Middle frontal gyrus (tissue), 1 donor: Measurements from ENCODE around the gene CDO1.
A peak's percentile ranks its signal among the peaks of the same experiment; 100 is the strongest.
"Not testable (repeated sequence)": the region's sequence is repeated elsewhere in the genome, so short reads cannot be mapped to it uniquely, and the experiment has no call there.

Source experiments
- DNase-seq: peaks from one replicate; pipeline ENCODE4 v3.0.0-alpha.2; 2015; ENCODE audit warnings: low spot score; ENCODE audit errors: extremely low spot score

CDO1 gene

DNA sequence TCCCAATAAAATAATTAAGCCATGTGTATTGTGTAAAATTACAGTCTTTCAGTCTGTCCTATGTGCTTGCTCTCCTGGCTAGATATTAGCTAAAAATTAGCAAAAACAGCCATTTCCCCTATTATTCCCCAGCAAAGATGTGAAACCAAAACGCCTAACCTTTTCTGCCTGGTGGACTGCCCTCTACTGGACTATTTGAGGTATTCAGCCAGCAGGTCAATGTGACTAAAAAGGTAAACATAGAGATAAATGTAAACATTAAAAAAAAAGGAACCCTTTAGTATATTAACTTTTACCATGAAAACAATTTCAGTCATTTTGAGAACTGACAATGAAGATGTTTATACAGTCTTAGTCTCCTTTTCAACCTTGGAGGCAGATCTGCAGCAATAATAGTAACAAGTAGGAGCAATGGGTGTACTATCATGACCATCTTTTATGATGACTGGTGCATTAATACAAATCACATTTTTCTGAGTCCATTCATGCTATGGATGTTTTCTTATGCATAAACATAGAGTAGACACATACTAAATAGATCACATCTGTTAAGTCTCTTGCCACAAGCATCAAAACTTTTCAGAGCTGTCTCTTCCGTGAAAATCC, 14.8 kb upstream of the CDO1 start:
- DNase-seq = peak; percentile 56

DNA sequence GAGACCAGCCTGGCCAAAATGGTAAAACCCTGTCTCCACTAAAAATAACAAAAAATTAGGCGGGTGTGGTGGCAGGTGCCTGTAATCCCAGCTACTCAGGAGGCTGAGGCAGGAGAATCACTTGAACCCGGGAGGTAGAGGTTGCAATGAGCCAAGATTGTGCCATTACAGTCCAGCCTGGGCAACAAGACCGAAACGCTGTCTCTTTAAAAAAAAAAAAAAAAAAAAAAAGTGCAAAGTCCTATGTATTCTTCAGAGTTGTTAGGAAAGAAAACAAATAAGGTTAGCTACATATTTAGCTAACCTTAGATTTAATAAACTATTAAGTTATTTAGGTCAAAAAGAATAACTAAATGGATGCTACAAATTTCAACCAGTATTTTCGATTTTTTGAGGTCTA, 13.5 kb upstream of the CDO1 start:
- no peak for DNase-seq

DNA sequence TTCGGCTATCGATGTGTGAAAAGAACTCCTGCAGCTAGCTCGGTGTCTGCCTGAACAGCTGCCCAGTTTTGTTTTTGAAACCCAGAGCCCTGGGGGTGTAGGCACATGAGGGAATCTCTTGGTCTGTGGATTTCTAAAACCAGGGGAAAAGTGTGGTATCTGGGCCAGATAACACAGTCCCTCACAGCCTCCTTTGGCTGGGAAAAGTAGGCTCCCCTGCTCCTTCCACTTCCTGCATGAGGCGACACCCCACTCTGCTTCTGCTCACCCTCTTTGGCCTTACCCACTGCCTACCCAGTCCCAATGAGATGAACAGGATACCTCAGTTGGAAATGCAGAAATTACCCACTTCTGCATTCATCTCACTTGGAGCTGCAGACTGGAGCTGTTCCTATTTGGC, 9.5 kb upstream of the CDO1 start:
- DNase-seq = no peak

DNA sequence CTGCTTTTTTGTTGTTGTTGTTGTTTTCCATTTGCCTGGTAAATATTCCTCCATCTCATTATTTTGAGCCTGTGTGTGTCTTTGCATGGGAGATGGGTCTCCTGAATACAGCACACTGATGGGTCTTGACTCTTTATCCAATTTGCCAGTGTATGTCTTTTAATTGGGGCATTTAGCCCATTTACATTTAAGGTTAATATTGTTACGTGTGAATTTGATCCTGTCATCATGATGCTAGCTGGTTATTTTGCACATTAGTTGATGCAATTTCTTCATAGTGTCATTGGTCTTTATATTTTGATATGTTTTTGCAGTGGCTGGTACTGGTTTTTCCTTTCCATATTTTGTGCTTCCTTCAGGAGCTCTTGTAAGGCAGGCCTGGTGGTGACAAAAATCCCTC, 8.5 kb upstream of the CDO1 start:
- DNase-seq = not testable (repeated sequence)

DNA sequence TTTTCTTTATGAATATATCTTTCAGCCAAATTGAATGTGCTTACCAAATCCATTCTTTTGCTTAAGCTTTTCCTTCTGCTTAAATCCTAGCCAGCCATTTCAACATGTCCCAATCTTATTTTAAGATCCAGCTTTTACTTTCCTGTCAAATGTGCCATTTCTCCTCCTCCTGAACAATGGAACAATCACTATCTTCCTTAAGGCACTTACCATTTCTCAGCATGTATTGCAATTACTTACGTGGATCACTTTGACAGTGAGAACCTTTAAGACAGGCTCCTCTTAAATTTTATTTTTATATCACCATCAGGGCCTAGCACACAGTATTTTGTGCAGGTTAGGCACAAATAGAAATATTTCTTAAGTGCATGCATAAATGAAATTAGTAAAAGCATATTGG, 4.4 kb upstream of the CDO1 start:
- DNase-seq = no peak

DNA sequence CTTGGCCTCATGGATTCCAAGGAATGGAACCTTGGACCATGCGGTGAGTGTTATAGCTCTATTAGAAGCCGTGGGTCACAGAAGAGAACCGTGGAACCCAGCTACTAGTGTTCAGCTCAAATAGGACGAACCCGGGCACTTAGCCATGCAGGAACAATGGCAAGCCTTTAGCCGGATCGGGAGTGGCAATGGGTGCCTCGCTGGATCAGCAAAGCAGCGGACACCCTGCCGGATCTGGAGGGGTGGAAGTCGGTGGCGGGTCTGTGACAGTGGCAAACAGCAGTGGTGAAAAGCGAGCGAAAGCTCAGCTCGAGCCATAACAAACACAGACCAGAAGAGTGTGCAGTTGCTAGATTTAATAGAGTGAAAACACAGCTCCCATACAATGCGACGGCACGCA, 2.4 kb upstream of the CDO1 start:
- DNase-seq = no peak

DNA sequence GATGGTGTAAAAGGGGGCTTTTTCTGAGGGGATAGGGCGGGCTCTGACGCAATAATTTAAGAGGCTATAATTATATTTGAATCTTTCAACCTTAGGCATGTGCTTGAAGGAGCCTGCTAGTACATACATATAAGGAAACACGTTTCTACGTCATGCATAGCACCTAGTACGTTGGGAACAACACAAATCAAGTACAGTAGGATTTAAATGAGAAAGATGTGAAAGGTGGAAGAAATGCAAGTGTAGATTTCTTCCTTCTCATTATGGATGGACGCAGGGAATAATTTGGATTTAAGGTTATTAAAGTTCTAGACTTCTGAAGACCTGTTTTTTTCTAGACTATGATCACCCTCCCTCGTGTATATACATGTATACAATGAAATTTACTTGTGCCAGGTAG, 927 bp upstream of the CDO1 start:
- DNase-seq = no peak

DNA sequence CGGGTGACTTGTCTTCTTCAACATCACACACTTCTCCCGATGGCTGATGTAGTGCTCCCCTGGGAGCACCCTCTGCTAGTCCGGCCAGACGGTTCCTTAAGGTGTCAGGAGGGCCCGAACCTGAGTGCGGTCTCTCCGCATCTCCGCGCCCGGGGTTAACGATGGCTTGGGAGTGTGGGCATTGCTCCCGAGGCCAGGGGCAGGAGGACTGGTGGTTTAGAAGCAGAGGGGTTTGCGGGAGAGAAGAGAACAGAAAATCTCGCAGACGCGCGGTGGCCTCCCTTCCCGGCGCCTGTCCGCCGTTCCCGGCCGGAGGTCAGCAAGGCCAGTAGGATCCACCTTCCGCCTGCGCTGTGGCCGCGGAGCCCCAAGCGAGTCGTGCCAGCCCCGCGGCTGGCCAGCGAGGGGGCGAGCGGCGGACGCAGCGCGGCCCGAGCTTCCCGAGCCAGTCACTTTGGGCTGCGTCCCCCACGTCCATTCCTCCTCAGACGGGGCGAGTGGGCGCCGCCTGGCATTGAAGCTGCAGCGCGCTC, 700 bp downstream of the CDO1 start:
- DNase-seq = no peak

DNA sequence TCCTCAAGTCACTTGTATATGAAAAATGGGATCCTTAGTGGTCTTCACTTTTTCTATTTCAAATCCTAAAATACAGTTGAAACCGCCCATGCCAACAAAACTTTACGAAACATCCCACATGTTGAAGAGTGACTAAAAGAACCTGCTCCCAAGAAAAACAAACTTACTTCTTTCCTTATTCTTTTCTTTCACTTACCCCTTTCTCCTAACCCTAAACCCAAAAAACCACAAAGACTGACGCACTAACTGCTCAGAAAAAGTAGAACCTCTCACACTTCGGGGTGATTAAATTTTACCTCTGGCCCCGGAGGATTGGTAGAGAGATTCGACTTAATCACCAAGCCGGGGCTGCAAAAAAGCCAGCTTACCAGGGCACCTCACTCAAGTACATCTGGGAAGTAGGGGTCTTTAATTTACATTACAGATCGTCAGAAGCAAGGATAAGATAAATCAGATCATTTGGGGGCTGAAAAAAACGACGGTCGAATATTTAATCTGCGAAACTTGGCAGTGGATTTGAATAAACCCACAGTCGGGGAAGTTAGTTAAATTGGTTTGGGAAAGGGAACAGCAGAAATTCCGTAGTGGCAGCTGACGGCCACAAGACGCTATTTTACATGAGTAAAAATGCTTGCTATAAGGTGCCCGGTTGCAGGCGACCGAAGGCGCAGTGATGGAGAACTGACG, 1.3 kb downstream of the CDO1 start:
- DNase-seq = no peak

DNA sequence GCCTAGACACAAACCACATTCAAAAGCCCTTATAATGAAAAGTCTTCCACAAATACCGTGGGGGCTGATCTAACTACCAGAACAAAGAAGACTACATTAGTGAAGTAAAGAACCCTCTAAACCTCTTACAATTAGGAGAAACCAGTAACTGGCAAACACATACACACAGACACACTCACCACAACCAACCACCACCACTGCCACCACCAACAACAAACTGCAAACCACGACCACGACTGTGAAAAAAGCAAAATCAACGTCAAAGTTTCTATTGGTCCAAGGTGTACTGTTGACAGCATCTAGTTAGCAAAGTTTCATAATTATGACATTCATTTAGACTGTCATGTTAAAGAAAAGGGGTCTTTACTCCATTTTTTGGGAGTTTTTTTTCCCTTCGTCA, 2.7 kb downstream of the CDO1 start:
- no peak for DNase-seq

DNA sequence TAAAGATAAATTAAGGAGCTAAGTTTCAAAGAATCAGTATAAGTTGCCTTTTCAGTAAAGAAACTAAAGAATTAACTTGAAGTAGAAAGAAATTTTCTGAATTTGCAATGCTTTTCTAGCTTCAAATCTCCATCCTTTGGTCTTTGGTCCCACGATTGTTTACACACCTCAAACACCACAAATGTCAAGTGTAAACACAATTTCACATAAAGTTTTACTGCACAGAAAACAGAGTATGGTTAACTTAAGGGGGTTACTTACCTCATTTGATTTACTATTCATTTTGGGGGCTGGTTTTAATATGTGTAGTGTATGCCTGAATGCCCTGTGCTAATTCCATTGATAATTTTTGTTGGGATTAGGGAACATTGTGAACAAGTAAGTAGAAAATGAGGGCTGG, 4.1 kb downstream of the CDO1 start:
- DNase-seq = no peak

DNA sequence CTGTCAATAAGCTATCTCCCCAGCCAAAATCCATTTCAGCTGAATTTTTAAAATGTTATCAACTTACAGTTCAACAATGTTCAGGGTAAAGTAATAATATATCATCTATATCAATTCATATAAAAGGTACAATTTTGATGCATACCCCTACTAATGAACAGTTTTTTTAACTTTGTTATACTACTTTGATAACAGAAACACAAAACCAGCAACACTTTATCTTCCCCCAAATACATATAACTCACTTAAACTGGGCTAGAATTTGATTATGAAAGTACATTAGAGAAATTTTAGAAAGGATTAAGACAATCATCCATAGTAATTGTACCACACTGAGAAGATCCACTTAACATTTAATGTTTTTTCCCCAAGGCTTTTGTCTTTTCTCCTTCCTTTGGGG, 5.1 kb downstream of the CDO1 start:
- no peak for DNase-seq

DNA sequence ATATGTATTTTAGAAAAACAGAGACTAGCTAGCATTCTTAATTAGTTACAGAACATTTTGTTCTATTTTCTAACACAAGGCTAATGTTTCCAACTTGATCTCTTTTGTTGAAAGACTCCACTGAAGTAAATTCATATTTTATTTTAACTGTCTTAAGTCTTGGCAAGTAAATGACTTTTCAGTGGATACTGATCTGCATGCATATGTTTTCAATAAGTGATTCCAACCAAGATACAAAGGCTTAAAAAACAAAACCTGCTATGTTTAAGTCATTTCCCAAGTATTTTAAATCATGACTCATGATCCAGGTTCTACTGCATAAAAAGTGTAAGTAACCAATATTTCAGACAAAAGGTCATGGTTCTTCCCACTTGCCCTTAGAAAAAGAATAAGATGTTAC, 5.7 kb downstream of the CDO1 start:
- DNase-seq = no peak

DNA sequence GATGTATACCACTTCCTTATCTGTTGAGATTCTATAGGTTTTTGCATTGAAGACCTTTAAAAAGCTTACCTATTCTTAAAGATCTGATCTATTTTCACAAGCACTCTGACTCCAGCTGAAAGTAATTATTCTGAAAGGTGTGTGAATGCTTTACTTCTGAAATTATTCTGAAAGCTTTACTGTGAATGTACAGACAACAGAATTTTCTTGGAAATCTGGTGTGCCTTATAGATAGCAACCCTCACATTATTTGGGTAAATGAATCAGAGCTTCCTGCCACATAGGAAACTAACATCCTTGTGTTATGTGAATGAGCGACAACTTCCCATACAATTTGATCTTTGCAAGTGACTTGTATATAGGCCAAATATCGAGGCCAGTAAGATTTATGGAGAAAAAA, 6.5 kb downstream of the CDO1 start:
- no peak for DNase-seq

DNA sequence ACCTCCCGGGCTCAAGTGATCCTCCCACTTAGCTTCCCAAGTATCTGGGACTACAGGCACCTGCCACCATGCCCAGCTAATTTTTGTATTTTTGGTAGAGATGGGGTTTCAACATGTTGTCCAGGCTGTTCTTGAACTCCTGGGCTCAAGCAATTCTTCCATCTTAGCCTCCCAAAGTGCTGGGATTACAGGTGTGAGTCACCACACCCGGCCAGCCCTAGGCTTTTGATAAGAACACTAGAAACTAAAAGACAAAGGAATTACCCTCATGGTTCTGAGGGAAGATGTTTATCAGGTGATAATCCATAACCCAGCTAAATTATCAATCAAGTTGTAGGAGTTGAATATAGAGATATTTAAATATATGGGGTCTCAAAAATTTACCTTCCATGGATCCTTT, 8.4 kb downstream of the CDO1 start:
- not testable (repeated sequence) for DNase-seq

DNA sequence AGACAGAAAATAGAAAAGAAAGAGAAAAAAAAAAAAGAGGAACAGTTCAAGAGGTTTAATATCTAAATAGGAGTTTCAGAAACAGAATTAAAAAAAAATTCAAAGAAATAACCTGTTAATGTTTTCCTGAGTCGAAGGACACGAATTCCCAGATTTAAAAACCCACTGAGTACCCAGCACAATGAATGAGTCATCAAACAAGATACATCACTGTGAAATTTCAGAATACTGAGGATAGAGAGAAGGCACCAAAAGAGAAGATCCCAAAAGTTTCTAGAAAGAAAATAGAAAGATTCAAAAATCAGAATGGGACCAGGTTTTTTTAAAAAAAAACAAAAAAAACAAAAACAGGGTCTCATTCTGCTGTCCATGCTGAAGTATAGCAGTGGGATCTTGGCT, 8.8 kb downstream of the CDO1 start:
- DNase-seq = no peak

DNA sequence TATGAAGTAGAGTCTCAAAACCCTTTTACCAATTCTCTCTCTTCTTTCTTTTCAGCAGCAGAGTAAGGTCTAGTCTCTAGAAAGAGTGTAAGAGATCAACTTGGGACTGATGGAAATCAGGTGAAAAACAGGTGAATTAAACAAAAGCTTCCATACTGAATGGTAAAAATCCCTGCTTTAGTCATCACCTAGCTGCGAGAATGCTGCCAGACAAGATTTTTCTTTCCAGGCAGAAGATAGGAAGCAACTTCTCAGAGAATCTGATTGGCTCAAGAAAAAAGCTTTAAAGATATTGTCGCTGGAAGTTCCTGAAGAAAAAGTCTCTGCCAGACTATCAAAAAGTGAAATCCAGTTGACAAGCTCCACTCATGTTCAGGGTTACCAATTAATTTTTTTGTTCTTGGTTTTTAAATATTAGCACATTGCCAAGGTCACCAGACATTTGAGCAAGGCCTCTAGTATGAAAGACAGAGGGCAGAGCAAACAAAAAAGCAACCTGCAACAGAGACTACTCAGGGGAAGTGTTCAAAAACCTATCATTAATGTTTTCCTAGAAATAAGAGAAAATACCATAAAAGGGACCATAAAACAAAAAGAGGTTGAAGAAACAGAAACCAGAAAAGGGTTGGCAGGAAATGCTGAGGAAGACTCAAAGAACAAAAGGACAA, 9.3 kb downstream of the CDO1 start:
- DNase-seq = no peak

DNA sequence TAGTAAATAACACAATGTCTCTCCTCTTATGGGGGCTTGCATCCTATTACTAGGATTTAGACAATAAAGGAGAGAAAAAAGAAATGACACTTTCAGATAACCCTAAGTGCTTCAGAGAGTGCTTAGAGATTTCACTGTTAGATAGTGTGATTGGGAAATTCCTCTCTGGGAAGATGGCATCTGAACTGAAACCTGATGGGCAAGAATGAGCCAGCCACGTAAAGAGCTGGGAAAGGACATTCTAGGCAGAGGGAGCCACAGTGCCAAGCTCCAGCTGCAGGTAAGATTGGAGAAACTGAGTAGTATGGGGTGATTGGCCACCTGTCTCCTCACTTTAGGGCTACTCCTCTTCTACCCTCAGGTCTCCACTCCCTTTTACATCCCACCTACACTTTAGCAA, 14.5 kb downstream of the CDO1 start:
- no peak for DNase-seq

DNA sequence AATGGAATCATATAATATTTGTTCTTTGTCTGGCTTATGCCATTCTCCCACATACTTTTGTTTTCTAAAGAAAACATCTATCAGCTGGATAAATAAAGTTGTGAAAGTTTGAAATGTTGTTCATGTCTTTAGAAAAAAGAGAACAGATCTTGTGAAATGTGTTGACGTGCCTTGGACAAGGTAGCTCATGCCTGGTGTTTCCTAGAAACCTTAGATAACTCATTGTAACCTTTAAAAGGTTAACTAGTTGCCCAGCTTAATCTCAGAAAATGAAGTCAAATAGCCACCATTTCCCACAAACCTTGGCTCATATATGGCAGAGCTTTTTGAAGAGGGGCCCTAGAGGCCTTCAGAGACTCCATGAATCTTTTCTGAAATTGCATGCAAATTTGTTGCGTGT, 15.3 kb downstream of the CDO1 start:
- no peak for DNase-seq

DNA sequence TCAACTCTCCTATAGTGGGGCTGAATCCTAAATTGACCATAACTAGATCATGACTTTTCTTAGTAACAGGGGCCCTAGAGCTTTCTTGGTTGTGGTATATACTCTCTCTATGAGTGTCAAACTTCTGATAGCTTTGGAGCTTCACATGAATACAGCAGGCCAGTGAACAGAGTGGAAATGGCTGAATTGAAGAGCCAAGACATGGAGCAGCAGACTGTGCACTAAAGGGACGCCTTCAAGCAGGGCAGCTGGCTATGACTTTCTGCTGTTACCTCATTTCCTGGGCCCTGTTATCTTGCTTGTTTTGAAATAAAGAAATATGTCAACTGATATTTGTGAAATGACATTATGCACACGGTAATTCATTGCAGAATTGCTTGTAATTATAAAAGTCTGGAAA, 16.4 kb downstream of the CDO1 start:
- no peak for DNase-seq

DNA sequence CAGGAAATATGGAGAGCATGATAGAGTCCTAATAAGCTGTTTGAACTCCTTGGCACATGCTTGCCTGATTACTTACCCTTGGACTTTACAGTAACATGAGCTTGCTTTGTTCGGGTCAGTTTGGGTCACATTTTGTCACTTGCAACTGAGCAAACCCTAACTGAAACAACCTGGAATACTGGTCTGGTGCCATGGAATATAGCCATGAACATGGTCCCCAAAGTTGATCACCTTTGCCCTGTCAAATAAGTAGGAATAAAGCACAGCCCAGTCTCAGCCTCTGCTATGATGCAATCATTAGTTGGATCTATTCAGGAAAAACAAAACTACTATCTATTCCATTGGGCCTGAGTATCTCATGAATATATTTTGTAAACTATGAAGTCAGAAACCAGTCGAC, 18.2 kb downstream of the CDO1 start:
- DNase-seq = no peak

DNA sequence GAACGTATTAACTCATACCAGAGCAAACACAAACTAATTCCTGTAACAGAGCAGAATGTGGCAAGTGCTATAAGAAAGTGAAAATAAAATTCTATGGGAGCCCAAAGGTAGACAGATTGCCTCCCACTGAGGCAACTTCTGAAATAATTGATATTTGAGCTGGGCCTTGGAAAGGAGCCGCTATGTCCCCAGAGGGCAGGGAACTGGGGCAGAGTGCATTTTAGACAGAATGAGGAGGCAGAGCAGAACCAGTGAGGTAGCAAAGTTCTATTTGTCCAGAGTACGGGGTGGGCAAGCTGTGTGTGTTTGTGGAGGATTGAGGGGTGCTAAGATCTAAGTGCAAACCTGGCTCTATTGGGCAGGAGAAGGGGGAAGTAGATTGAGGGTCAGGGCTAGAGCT, 19.8 kb downstream of the CDO1 start:
- no peak for DNase-seq

DNA sequence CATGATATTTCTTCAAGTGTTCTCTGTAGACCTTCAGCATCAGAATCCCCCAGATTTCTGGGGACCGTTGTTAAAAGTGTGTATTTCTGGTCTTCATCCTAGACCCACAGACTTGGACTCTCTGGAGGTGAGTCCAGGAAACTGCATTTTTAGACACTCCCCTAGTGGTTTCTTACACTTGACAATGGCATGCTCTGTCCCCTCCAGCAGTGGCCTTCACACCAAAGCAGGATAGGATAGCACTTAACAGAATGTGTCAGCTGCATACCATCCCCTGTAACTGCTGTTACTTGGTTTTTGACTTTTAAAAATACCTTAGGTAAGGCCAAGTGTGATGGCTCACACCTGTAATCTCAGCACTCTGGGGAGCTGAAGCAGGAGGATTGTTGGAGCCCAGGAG, 20.8 kb downstream of the CDO1 start:
- DNase-seq = no peak
